Lower lobe of right lung (tissue), 2 donors: ENCODE data around the gene TSHZ3. TPM values are rescaled to one million over a fixed set of nuclear protein-coding genes. Genes with fewer than 3 reads are reported as not detected.

Experiments
- ATAC-seq, 2 donors: fragments of 200-7000 bp; cut with Tn5 transposase; one replicate each; pipeline ENCODE4 v1.9.1; 2020 to 2022; ENCODE audit warnings: mild to moderate bottlenecking in 2 of 2, moderate library complexity in 2 of 2
- DNase-seq: peaks from one replicate; pipeline ENCODE4 v3.0.0-alpha.2; 2020
- H3K27ac ChIP-seq: fragments of 200-600 bp; one replicate; pipeline ENCODE4 v1.8.0; 2022
- H3K27me3 ChIP-seq: fragments of 200-600 bp; one replicate; pipeline ENCODE4 v1.8.0; 2022; ENCODE audit warnings: low read depth
- H3K36me3 ChIP-seq: fragments of 200-600 bp; one replicate; pipeline ENCODE4 v1.8.0; 2022; ENCODE audit warnings: mild to moderate bottlenecking
- H3K4me1 ChIP-seq: fragments of 200-600 bp; one replicate; pipeline ENCODE4 v1.8.0; 2022
- H3K4me3 ChIP-seq: fragments of 200-600 bp; one replicate; pipeline ENCODE4 v1.8.0; 2022; ENCODE audit warnings: mild to moderate bottlenecking
- H3K9me3 ChIP-seq: fragments of 200-600 bp; one replicate; pipeline ENCODE4 v1.8.0; 2022
- intact Hi-C: fragments of 100-400 bp; cut with DNase I; formaldehyde crosslinking; loops from one replicate; pipeline ENCODE4 v1.11.0; 2022
- total RNA-seq: library from RNA; stranded (reverse); fragmentation: NEBNext Ultra II Directional; extraction: Animal tissue kit (Norgen Biotek cat#: 25700); gene quantifications from one replicate; pipeline ENCODE4 v1.2.1, GENCODE V29; 2021
- TF ChIP-seq, protein P1 (sequence below): fragments of 200-600 bp; IDR thresholded peaks from one replicate; pipeline ENCODE4 v1.8.0; 2022; ENCODE audit warnings: antibody characterized with exemption, mild to moderate bottlenecking
- donor health status: DM: no; HTN: yes; CAD: no; lungs with severe emphysema.

Gene TSHZ3
- total RNA-seq, 1 donor from 2014 or later = 5.7 TPM

DNA sequence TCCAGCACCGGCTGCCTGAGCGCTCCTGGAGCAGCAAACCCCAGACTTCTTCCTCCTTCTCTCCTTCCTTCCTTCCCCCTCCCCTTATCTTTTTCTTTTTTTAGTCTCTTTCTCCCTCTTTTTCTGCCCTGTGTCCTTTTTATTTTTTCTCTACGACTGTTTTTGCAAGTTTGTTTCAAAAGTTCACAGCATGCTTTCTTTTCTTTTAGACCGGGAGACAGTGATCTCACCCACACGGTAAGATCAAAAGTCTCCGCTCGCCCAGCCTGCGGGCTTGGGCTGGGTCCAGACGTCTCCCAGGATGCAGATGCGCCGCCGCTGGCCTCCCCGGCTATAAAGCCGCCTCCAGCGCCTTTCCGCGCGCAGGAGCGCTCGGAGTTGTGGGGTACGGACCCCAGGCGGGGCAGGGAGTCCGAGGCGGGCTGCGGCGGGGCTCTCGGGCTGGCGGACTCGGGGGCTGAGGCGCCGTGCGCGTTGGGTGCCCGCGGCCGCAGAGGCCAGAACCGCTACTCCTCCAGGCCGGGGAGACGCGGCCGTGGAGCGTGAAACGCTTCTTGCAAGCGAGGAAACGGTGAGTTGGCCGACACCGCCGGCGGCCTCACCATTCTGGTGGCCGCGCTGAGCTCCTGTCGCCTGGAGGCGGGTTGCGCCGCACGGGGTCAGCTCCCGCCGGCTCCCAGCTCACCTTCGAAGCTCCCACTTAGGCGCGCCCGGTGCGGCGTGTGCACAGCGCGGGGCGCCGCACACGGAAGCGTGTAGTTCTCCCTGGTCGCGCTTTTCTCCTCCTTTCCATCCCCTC lies 2.0 kb upstream of the TSHZ3 start:
- TF ChIP-seq, protein P1, sequence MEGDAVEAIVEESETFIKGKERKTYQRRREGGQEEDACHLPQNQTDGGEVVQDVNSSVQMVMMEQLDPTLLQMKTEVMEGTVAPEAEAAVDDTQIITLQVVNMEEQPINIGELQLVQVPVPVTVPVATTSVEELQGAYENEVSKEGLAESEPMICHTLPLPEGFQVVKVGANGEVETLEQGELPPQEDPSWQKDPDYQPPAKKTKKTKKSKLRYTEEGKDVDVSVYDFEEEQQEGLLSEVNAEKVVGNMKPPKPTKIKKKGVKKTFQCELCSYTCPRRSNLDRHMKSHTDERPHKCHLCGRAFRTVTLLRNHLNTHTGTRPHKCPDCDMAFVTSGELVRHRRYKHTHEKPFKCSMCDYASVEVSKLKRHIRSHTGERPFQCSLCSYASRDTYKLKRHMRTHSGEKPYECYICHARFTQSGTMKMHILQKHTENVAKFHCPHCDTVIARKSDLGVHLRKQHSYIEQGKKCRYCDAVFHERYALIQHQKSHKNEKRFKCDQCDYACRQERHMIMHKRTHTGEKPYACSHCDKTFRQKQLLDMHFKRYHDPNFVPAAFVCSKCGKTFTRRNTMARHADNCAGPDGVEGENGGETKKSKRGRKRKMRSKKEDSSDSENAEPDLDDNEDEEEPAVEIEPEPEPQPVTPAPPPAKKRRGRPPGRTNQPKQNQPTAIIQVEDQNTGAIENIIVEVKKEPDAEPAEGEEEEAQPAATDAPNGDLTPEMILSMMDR = no peak
- peaks cover 31% of the 10 kb centered on the region for H3K4me1 ChIP-seq
- intact Hi-C loops = no loop called here
- no peaks in the 10 kb centered on the region for H3K36me3 ChIP-seq
- DNase-seq = no peak
- peak overlapping the region; percentile 88 for H3K4me3 ChIP-seq
- H3K27me3 ChIP-seq = peaks cover 66% of the 10 kb centered on the region
- peak overlapping the region; percentile 65 for H3K27ac ChIP-seq
- no peaks in the 10 kb centered on the region for H3K9me3 ChIP-seq
- peak in 1 of 2 donors; percentile 21 for ATAC-seq

- peak overlapping the region; percentile 88 for H3K4me3 ChIP-seq
- H3K27me3 ChIP-seq = peaks cover 60% of the 10 kb centered on the region
- peak overlapping the region; percentile 88 for H3K27ac ChIP-seq
- peaks cover 31% of the 10 kb centered on the region for H3K4me1 ChIP-seq
- H3K9me3 ChIP-seq = no peaks in the 10 kb centered on the region
- DNase-seq = peak; percentile 59
- TF ChIP-seq, protein P1 = no peak
- no peaks in the 10 kb centered on the region for H3K36me3 ChIP-seq
- intact Hi-C loops = no loop called here
- ATAC-seq = peak; percentile 55 to 61
Observed at GRCh38 chr19:31350693-31351055, 1.4 kb upstream of the TSHZ3 start.

DNA sequence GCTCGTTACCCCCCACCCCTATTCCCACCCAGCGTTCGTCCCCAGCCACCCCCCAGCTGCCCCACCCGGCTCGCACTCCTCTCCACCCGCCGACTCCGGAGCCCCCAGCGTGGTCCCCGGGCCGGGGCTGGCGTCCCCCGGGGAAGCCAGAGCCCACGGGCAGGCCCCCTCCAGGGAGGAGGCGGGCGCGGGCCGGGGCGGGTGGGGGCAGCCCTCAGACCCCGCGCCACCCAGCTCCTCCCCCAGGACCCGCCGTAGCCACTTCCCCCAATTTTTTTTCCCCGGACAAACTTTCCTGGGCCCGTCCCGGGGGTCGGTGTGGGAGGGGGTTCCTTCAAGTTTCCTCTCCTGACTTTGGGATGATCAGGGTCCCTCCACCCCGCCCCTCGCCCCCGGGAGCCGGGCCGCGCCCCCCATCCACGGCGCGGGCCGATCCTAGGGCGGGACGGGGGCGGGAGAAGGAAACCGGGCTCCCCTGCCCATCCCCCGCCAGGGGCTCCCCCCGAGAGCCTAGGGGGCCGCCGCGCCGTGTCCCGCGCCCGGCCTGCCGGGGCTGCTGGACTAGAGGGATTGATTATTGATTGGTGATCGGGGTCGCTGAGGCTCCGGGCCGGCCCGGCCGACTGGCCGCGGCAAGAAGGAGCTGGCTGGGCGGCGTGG lies 927 bp upstream of the TSHZ3 start:
- ATAC-seq (peak; percentile 14 to 26), DNase-seq (no peak)
- H3K4me1 ChIP-seq = peaks cover 31% of the 10 kb centered on the region
- no peaks in the 10 kb centered on the region for H3K36me3 ChIP-seq
- peak overlapping the region; percentile 88 for H3K4me3 ChIP-seq
- intact Hi-C loops = no loop called here
- TF ChIP-seq, protein P1 = no peak
- H3K27ac ChIP-seq = peak overlapping the region; percentile 88
- no peaks in the 10 kb centered on the region for H3K9me3 ChIP-seq
- peaks cover 55% of the 10 kb centered on the region for H3K27me3 ChIP-seq

DNA sequence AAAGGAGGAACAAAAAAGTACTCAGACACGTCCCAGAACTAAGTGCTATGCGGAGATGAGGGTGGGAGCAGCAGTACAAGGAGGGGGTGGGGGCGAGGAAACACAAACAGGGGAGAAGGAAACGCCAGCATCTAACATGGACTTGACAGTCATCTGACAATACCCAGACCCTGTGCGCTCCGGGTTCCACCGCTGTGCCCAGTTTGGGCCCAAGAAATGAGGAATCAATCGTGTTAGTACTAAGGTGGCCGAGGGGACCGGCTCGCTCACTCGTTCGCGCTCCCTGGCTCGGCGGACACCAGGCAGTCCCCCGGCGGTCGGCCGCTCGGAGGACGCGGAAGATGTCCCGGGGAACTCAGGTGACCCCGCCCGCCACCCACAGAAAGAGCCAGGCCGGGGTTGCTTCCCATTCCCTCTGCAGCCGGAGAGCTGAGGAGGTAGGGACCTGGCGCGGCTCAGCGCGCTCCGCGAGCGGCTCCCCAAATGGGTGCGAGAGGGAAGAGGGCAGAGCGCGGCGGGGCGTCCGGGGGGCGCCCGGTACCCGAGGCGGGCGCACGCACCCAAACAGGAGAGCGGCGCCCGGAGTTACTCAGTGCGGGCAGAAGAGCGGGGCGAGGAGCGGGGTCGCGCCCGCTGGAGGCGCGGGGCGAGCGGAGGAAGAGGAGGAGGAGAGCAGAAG lies 616 bp downstream of the TSHZ3 start:
- Histone ChIP-seq H3K4me1 (peaks cover 31% of the 10 kb centered on the region), H3K27me3 (peaks cover 40% of the 10 kb centered on the region), H3K9me3 (no peaks in the 10 kb centered on the region), H3K4me3 (peak overlapping the region; percentile 88), H3K27ac (peak overlapping the region; percentile 71), H3K36me3 (no peaks in the 10 kb centered on the region)
- intact Hi-C loops = no loop called here
- TF ChIP-seq, protein P1 = no peak
- DNase-seq (peak; percentile 56), ATAC-seq (peak; percentile 16 to 26)

GRCh38 chr19:31347828-31348392 lies 1.3 kb downstream of the TSHZ3 start:
- DNase-seq (no peak), ATAC-seq (no peak)
- TF ChIP-seq, protein P1 = no peak
- H3K36me3 ChIP-seq = no peaks in the 10 kb centered on the region
- peak overlapping the region; percentile 88 for H3K4me3 ChIP-seq
- peak overlapping the region; percentile 71 for H3K27ac ChIP-seq
- peaks cover 28% of the 10 kb centered on the region for H3K4me1 ChIP-seq
- H3K9me3 ChIP-seq = no peaks in the 10 kb centered on the region
- intact Hi-C loops = no loop called here
- peaks cover 33% of the 10 kb centered on the region for H3K27me3 ChIP-seq
